SK-N-SH treated with all-trans-retinoic acid at 6 μM for 48 hours (cell line): ENCODE measurements around the gene AADAC.
"Not testable (repeated sequence)": the region's sequence is repeated elsewhere in the genome, so short reads cannot be mapped to it uniquely, and the experiment has no call there.

Source experiments
- ATAC-seq: fragments of 200-7000 bp; cut with Tn5 transposase; 3 replicates; pipeline ENCODE4 v1.9.1; 2020; ENCODE audit warnings: mild to moderate bottlenecking, moderate library complexity
- ARNTL ChIP-seq: fragments of 450-650 bp; formaldehyde crosslinking; IDR thresholded peaks from 2 replicates; pipeline ENCODE4 v1.5.0; 2020; ENCODE audit warnings: low read depth, mild to moderate bottlenecking, moderate library complexity, borderline replicate concordance
- BACH2 ChIP-seq: fragments of 250-450 bp; sonication (Bioruptor Pico); IDR thresholded peaks from 2 replicates; pipeline ENCODE4 v1.9.0; 2021; ENCODE audit warnings: mild to moderate bottlenecking, borderline replicate concordance
- CSDC2 ChIP-seq: fragments of 250-450 bp; sonication (Bioruptor Pico); IDR thresholded peaks from 2 replicates; pipeline ENCODE4 v1.5.0; 2020; ENCODE audit warnings: mild to moderate bottlenecking, moderate library complexity
- ESRRG ChIP-seq: fragments of 250-450 bp; sonication (Bioruptor Pico); IDR thresholded peaks from 2 replicates; pipeline ENCODE4 v1.6.1; 2021; ENCODE audit warnings: mild to moderate bottlenecking
- GLIS3 ChIP-seq: fragments of 250-450 bp; sonication (Bioruptor Pico); IDR thresholded peaks from 2 replicates; pipeline ENCODE4 v1.5.0; 2020; ENCODE audit warnings: mild to moderate bottlenecking, moderate library complexity
- ISL1 ChIP-seq: fragments of 250-450 bp; sonication (Bioruptor Pico); IDR thresholded peaks from 2 replicates; pipeline ENCODE4 v2.1.2; 2022; ENCODE audit warnings: mild to moderate bottlenecking, moderate library complexity
- OSR1 ChIP-seq: fragments of 250-450 bp; sonication (Bioruptor Pico); IDR thresholded peaks from 2 replicates; pipeline ENCODE4 v1.8.0; 2022; ENCODE audit warnings: moderate library complexity, mild to moderate bottlenecking, inconsistent platforms
- PATZ1 ChIP-seq: fragments of 250-450 bp; sonication (Bioruptor Pico); IDR thresholded peaks from 2 replicates; pipeline ENCODE4 v1.8.0; 2020; ENCODE audit warnings: mild to moderate bottlenecking, moderate library complexity, borderline replicate concordance
- PPARA ChIP-seq: fragments of 250-450 bp; sonication (Bioruptor Pico); IDR thresholded peaks from 2 replicates; pipeline ENCODE4 v1.5.0; 2020; ENCODE audit warnings: mild to moderate bottlenecking, borderline replicate concordance
- RARB ChIP-seq: fragments of 250-450 bp; sonication (Bioruptor Pico); IDR thresholded peaks from 2 replicates; pipeline ENCODE4 v1.8.0; 2021; ENCODE audit warnings: mild to moderate bottlenecking, moderate library complexity
- SNAI2 ChIP-seq: fragments of 250-450 bp; sonication (Bioruptor Pico); IDR thresholded peaks from 2 replicates; pipeline ENCODE4 v1.5.0; 2020; ENCODE audit warnings: mild to moderate bottlenecking, moderate library complexity
- TCF4 ChIP-seq: fragments of 250-450 bp; sonication (Bioruptor Pico); IDR thresholded peaks from 2 replicates; pipeline ENCODE4 v1.8.0; 2021; ENCODE audit warnings: mild to moderate bottlenecking, moderate library complexity, borderline replicate concordance
- TOX ChIP-seq: fragments of 250-450 bp; sonication (Bioruptor Pico); IDR thresholded peaks from 2 replicates; pipeline ENCODE4 v1.8.0; 2021; ENCODE audit warnings: mild to moderate bottlenecking, moderate library complexity, borderline replicate concordance
- TSHZ2 ChIP-seq: fragments of 250-450 bp; sonication (Bioruptor Pico); IDR thresholded peaks from 2 replicates; pipeline ENCODE4 v1.5.0; 2020; ENCODE audit warnings: mild to moderate bottlenecking, moderate library complexity
- ZFP3 ChIP-seq: fragments of 250-450 bp; sonication (Bioruptor Pico); IDR thresholded peaks from 2 replicates; pipeline ENCODE4 v1.5.0; 2020; ENCODE audit warnings: mild to moderate bottlenecking, moderate library complexity
- ZFP30 ChIP-seq: fragments of 450-650 bp; formaldehyde crosslinking; IDR thresholded peaks from 2 replicates; pipeline ENCODE4 v1.5.0; 2022; ENCODE audit warnings: mild to moderate bottlenecking, moderate library complexity
- ZNF565 ChIP-seq: fragments of 450-650 bp; formaldehyde crosslinking; conservative IDR thresholded peaks from 2 replicates; pipeline ENCODE4 v1.5.0; 2020; ENCODE audit warnings: low read depth, mild to moderate bottlenecking, moderate library complexity
- ZNF70 ChIP-seq: fragments of 450-650 bp; formaldehyde crosslinking; IDR thresholded peaks from 2 replicates; pipeline ENCODE4 v1.5.0; 2020; ENCODE audit warnings: mild to moderate bottlenecking, moderate library complexity

AADAC gene

GRCh38 chr3:151845306-151845905, 31.5 kb downstream of the AADAC start:
- ATAC-seq = no peak
- TF ChIP-seq GLIS3 = no peak
- no peak for TF ChIP-seq ESRRG (CRISPR knock-in tag)
- no peak for TF ChIP-seq RARB
- no peak for TF ChIP-seq TCF4 (CRISPR knock-in tag)
- TF ChIP-seq PATZ1 = no peak
- no peak for TF ChIP-seq ARNTL (CRISPR knock-in tag)
- TF ChIP-seq PPARA = no peak
- TF ChIP-seq ISL1 (CRISPR knock-in tag) = no peak
- no peak for TF ChIP-seq BACH2 (CRISPR knock-in tag)
- TF ChIP-seq ZNF70 (CRISPR knock-in tag) = no peak
- no peak for TF ChIP-seq SNAI2 (CRISPR knock-in tag)
- TF ChIP-seq ZNF565 (CRISPR knock-in tag) = no peak
- no peak for TF ChIP-seq OSR1 (CRISPR knock-in tag)
- no peak for TF ChIP-seq ZFP30 (CRISPR knock-in tag)

GRCh38 chr3:151850065-151850464, 36.1 kb downstream of the AADAC start:
- not testable (repeated sequence) for ATAC-seq

GRCh38 chr3:151852074-151852811, 38.3 kb downstream of the AADAC start:
- no peak for TF ChIP-seq ESRRG (CRISPR knock-in tag)
- no peak for ATAC-seq

- TF ChIP-seq PATZ1 = no peak
- TF ChIP-seq, all 23 proteins: peak for 0
- no peak for ATAC-seq
These were observed 42.2 kb downstream of the AADAC start for GRCh38 chr3:151856118-151856517.

GRCh38 chr3:151856641-151857040, 42.7 kb downstream of the AADAC start:
- ATAC-seq = no peak
- no peak for TF ChIP-seq TSHZ2 (CRISPR knock-in tag)
- TF ChIP-seq GLIS3 = no peak

- no peak for ATAC-seq
- TF ChIP-seq BACH2 (CRISPR knock-in tag) (no peak), CSDC2 (CRISPR knock-in tag) (no peak), SNAI2 (CRISPR knock-in tag) (no peak), ESRRG (CRISPR knock-in tag) (no peak), ZFP3 (CRISPR knock-in tag) (no peak), TOX (CRISPR knock-in tag) (no peak), RARB (no peak), ZFP30 (CRISPR knock-in tag) (no peak), ZNF70 (CRISPR knock-in tag) (no peak), OSR1 (CRISPR knock-in tag) (no peak), TCF4 (CRISPR knock-in tag) (no peak)
These were observed 45.3 kb downstream of the AADAC start for GRCh38 chr3:151859233-151859673.
